Stimulated activated CD8-positive, alpha-beta memory T cell treated with anti-CD3 and anti-CD28 coated beads, Interleukin-12 subunit alpha, Interleukin-12 subunit beta, amount 100 ng/mL, for 24 hours (primary cell): Measurements from ENCODE around the gene EPAS1.
"Not testable (repeated sequence)": the region's sequence is repeated elsewhere in the genome, so short reads cannot be mapped to it uniquely, and the experiment has no call there.

Source experiments
- DNase-seq: peaks from one replicate; pipeline ENCODE4 v3.0.0-alpha.2; 2020; ENCODE audit errors: extremely low read depth

EPAS1 gene

GRCh38 chr2:46383113-46383395 is 85.8 kb downstream of the EPAS1 start:
- DNase-seq: no peak

- DNase-seq: no peak
Observed at GRCh38 chr2:46383784-46384456, 86.7 kb downstream of the EPAS1 start.

GRCh38 chr2:46384457-46384815 is 87.2 kb downstream of the EPAS1 start:
- no peak for DNase-seq

GRCh38 chr2:46385786-46386577 is 88.8 kb downstream of the EPAS1 start:
- no peak for DNase-seq

GRCh38 chr2:46386763-46387162 is 89.6 kb downstream of the EPAS1 start:
- no peak for DNase-seq

- no peak for DNase-seq
Observed at GRCh38 chr2:46387292-46387691, 90.1 kb downstream of the EPAS1 start.

- DNase-seq: no peak
Observed at GRCh38 chr2:46387886-46388515, 90.8 kb downstream of the EPAS1 start.

GRCh38 chr2:46388881-46389280 is 91.7 kb downstream of the EPAS1 start:
- no peak for DNase-seq

GRCh38 chr2:46389417-46389916 is 92.3 kb downstream of the EPAS1 start:
- no peak for DNase-seq

- DNase-seq: no peak
Observed at GRCh38 chr2:46390036-46390435, 92.8 kb downstream of the EPAS1 start.

- DNase-seq: no peak
Observed at GRCh38 chr2:46390901-46391395, 93.7 kb downstream of the EPAS1 start.

- no peak for DNase-seq
Observed at GRCh38 chr2:46392561-46393346, 95.5 kb downstream of the EPAS1 start.

GRCh38 chr2:46393347-46393820 is 96.2 kb downstream of the EPAS1 start:
- no peak for DNase-seq

- DNase-seq: no peak
Observed at GRCh38 chr2:46393865-46394264, 96.7 kb downstream of the EPAS1 start.

- no peak for DNase-seq
Observed at GRCh38 chr2:46394649-46395510, 97.7 kb downstream of the EPAS1 start.

GRCh38 chr2:46395730-46396129 is 98.5 kb downstream of the EPAS1 start:
- DNase-seq: not testable (repeated sequence)

GRCh38 chr2:46400016-46400415 is 102.8 kb downstream of the EPAS1 start:
- no peak for DNase-seq

- DNase-seq: no peak
Observed at GRCh38 chr2:46402874-46403273, 105.7 kb downstream of the EPAS1 start.

GRCh38 chr2:46404181-46404759 is 107.1 kb downstream of the EPAS1 start:
- no peak for DNase-seq

GRCh38 chr2:46407852-46408455 is 110.7 kb downstream of the EPAS1 start:
- no peak for DNase-seq
